Right renal pelvis (tissue), 4 donors: Measurements from ENCODE around the gene LRRFIP1. TPM values are rescaled to one million over a fixed set of nuclear protein-coding genes. Genes with fewer than 3 reads are reported as not detected.
"Not testable (repeated sequence)": the region's sequence is repeated elsewhere in the genome, so short reads cannot be mapped to it uniquely, and the experiment has no call there.

Experiments used
- DNase-seq, 4 donors: peaks; one replicate each; pipeline ENCODE4 v3.0.0-alpha.2; 2013; ENCODE audit warnings: low read depth in 4 of 4, low spot score in 3 of 4, missing footprints in 1 of 4
- polyA plus RNA-seq, 4 donors: library from polyadenylated mRNA; unstranded; fragments of 120-200 nt; gene quantifications; one replicate each; pipeline ENCODE4 v1.2.1, GENCODE V29; 2013; ENCODE audit not compliant: insufficient read length in 4 of 4

LRRFIP1 gene
- polyA plus RNA-seq, 4 donors = 76.4 to 97.5 (median 87.9) TPM

- DNase-seq = no peak
Measured at GRCh38 chr2:237680702-237681478, 53.5 kb downstream of the LRRFIP1 start.

GRCh38 chr2:237682151-237682550, 54.8 kb downstream of the LRRFIP1 start:
- no peak for DNase-seq

GRCh38 chr2:237682856-237683670, 55.7 kb downstream of the LRRFIP1 start:
- DNase-seq = no peak

GRCh38 chr2:237685408-237685807, 58.0 kb downstream of the LRRFIP1 start:
- no peak for DNase-seq

- no peak for DNase-seq
Measured at GRCh38 chr2:237686659-237687136, 59.3 kb downstream of the LRRFIP1 start.

GRCh38 chr2:237688081-237688480, 60.7 kb downstream of the LRRFIP1 start:
- DNase-seq = no peak

GRCh38 chr2:237688541-237688940, 61.2 kb downstream of the LRRFIP1 start:
- not testable (repeated sequence) for DNase-seq

- DNase-seq = no peak
Measured at GRCh38 chr2:237689336-237690131, 62.1 kb downstream of the LRRFIP1 start.

GRCh38 chr2:237691029-237691907, 63.9 kb downstream of the LRRFIP1 start:
- DNase-seq = no peak

GRCh38 chr2:237691908-237692600, 64.7 kb downstream of the LRRFIP1 start:
- DNase-seq = peak in 2 of 4 donors; percentile 74 to 79

GRCh38 chr2:237692601-237693290, 65.4 kb downstream of the LRRFIP1 start:
- no peak for DNase-seq

- DNase-seq = no peak
Measured at GRCh38 chr2:237693291-237693994, 66.1 kb downstream of the LRRFIP1 start.

GRCh38 chr2:237694415-237695194, 67.2 kb downstream of the LRRFIP1 start:
- no peak for DNase-seq

GRCh38 chr2:237695201-237695780, 67.9 kb downstream of the LRRFIP1 start:
- DNase-seq = no peak

GRCh38 chr2:237696461-237696860, 69.1 kb downstream of the LRRFIP1 start:
- no peak for DNase-seq

- DNase-seq = no peak
Measured at GRCh38 chr2:237697586-237698357, 70.4 kb downstream of the LRRFIP1 start.
